Stimulated activated memory B cell treated with anti-CD40 and anti-IgM and Interleukin-4, amounts not matched to agents 10 μg/mL and 1 μg/mL and 100 μg/mL, for 72 hours (primary cell): Measurements from ENCODE around the gene PTPRK.

Experiments used
- ATAC-seq: fragments of 150-1000 bp; cut with Tn5 transposase; 2 replicates; pipeline ENCODE4 v1.10.0; 2021
- H3K27ac Mint-ChIP-seq: one replicate; pipeline ENCODE4 v1.8.0; 2022; ENCODE audit warnings: mild to moderate bottlenecking, mixed read lengths
- H3K27me3 Mint-ChIP-seq: one replicate; pipeline ENCODE4 v1.8.0; 2022; ENCODE audit warnings: mixed read lengths
- H3K36me3 Mint-ChIP-seq: one replicate; pipeline ENCODE4 v1.8.0; 2022; ENCODE audit warnings: mixed read lengths
- H3K4me1 Mint-ChIP-seq: one replicate; pipeline ENCODE4 v1.8.0; 2022; ENCODE audit warnings: mixed read lengths
- H3K4me3 Mint-ChIP-seq: one replicate; pipeline ENCODE4 v1.8.0; 2022; ENCODE audit warnings: mild to moderate bottlenecking, moderate library complexity, mixed read lengths
- H3K9me3 Mint-ChIP-seq: one replicate; pipeline ENCODE4 v1.8.0; 2022; ENCODE audit warnings: mixed read lengths

Gene PTPRK

GRCh38 chr6:128039543-128039942 is 480.9 kb downstream of the PTPRK start:
- H3K4me1 Mint-ChIP-seq: no peaks in the 10 kb centered on the region
- H3K27ac Mint-ChIP-seq: no peak overlapping the region
- no peak overlapping the region for H3K4me3 Mint-ChIP-seq
- no peak for ATAC-seq
- peaks cover 6% of the 10 kb centered on the region for H3K36me3 Mint-ChIP-seq
- no peaks in the 10 kb centered on the region for H3K9me3 Mint-ChIP-seq
- H3K27me3 Mint-ChIP-seq: no peaks in the 10 kb centered on the region

GRCh38 chr6:128036808-128037570 is 483.4 kb downstream of the PTPRK start:
- no peak overlapping the region for H3K27ac Mint-ChIP-seq
- no peak for ATAC-seq
- no peaks in the 10 kb centered on the region for H3K36me3 Mint-ChIP-seq
- no peaks in the 10 kb centered on the region for H3K27me3 Mint-ChIP-seq
- no peaks in the 10 kb centered on the region for H3K4me1 Mint-ChIP-seq
- no peaks in the 10 kb centered on the region for H3K9me3 Mint-ChIP-seq
- no peak overlapping the region for H3K4me3 Mint-ChIP-seq

- H3K36me3 Mint-ChIP-seq: no peaks in the 10 kb centered on the region
- ATAC-seq: no peak
- no peaks in the 10 kb centered on the region for H3K9me3 Mint-ChIP-seq
- no peak overlapping the region for H3K27ac Mint-ChIP-seq
- no peaks in the 10 kb centered on the region for H3K27me3 Mint-ChIP-seq
- no peaks in the 10 kb centered on the region for H3K4me1 Mint-ChIP-seq
- H3K4me3 Mint-ChIP-seq: no peak overlapping the region
Observed at GRCh38 chr6:128033156-128033555, 487.2 kb downstream of the PTPRK start.

- no peak overlapping the region for H3K4me3 Mint-ChIP-seq
- no peak for ATAC-seq
- H3K9me3 Mint-ChIP-seq: no peaks in the 10 kb centered on the region
- no peak overlapping the region for H3K27ac Mint-ChIP-seq
- no peaks in the 10 kb centered on the region for H3K36me3 Mint-ChIP-seq
- no peaks in the 10 kb centered on the region for H3K4me1 Mint-ChIP-seq
- H3K27me3 Mint-ChIP-seq: no peaks in the 10 kb centered on the region
Observed at GRCh38 chr6:128032042-128032441, 488.4 kb downstream of the PTPRK start.

- Mint-ChIP-seq H3K27me3 (no peaks in the 10 kb centered on the region), H3K36me3 (no peaks in the 10 kb centered on the region), H3K9me3 (no peaks in the 10 kb centered on the region), H3K4me1 (no peaks in the 10 kb centered on the region), H3K27ac (no peak overlapping the region), H3K4me3 (no peak overlapping the region)
- no peak for ATAC-seq
Observed at GRCh38 chr6:128029826-128030225, 490.6 kb downstream of the PTPRK start.

GRCh38 chr6:128028183-128028582 is 492.2 kb downstream of the PTPRK start:
- no peaks in the 10 kb centered on the region for H3K9me3 Mint-ChIP-seq
- H3K27ac Mint-ChIP-seq: no peak overlapping the region
- H3K4me3 Mint-ChIP-seq: no peak overlapping the region
- H3K27me3 Mint-ChIP-seq: no peaks in the 10 kb centered on the region
- no peaks in the 10 kb centered on the region for H3K36me3 Mint-ChIP-seq
- ATAC-seq: no peak
- no peaks in the 10 kb centered on the region for H3K4me1 Mint-ChIP-seq

- Mint-ChIP-seq H3K9me3 (no peaks in the 10 kb centered on the region), H3K27me3 (no peaks in the 10 kb centered on the region), H3K27ac (no peak overlapping the region), H3K4me1 (no peaks in the 10 kb centered on the region), H3K36me3 (no peaks in the 10 kb centered on the region), H3K4me3 (no peak overlapping the region)
- ATAC-seq: no peak
Observed at GRCh38 chr6:128025478-128025877, 494.9 kb downstream of the PTPRK start.

- Mint-ChIP-seq H3K4me3 (no peak overlapping the region), H3K27me3 (no peaks in the 10 kb centered on the region), H3K27ac (no peak overlapping the region), H3K9me3 (no peaks in the 10 kb centered on the region), H3K4me1 (no peaks in the 10 kb centered on the region), H3K36me3 (no peaks in the 10 kb centered on the region)
- no peak for ATAC-seq
Observed at GRCh38 chr6:128024969-128025368, 495.4 kb downstream of the PTPRK start.

GRCh38 chr6:128024046-128024445 is 496.4 kb downstream of the PTPRK start:
- Mint-ChIP-seq H3K27me3 (no peaks in the 10 kb centered on the region), H3K36me3 (no peaks in the 10 kb centered on the region), H3K27ac (no peak overlapping the region), H3K4me3 (no peak overlapping the region), H3K4me1 (no peaks in the 10 kb centered on the region), H3K9me3 (no peaks in the 10 kb centered on the region)
- ATAC-seq: no peak

- ATAC-seq: no peak
- Mint-ChIP-seq H3K4me1 (no peaks in the 10 kb centered on the region), H3K4me3 (no peak overlapping the region), H3K27ac (no peak overlapping the region), H3K36me3 (no peaks in the 10 kb centered on the region), H3K27me3 (no peaks in the 10 kb centered on the region), H3K9me3 (no peaks in the 10 kb centered on the region)
Observed at GRCh38 chr6:128018821-128019220, 501.6 kb downstream of the PTPRK start.

GRCh38 chr6:128017288-128017687 is 503.1 kb downstream of the PTPRK start:
- no peaks in the 10 kb centered on the region for H3K27me3 Mint-ChIP-seq
- no peaks in the 10 kb centered on the region for H3K9me3 Mint-ChIP-seq
- no peak overlapping the region for H3K27ac Mint-ChIP-seq
- H3K4me3 Mint-ChIP-seq: no peak overlapping the region
- ATAC-seq: no peak
- no peaks in the 10 kb centered on the region for H3K36me3 Mint-ChIP-seq
- H3K4me1 Mint-ChIP-seq: no peaks in the 10 kb centered on the region

- no peaks in the 10 kb centered on the region for H3K27me3 Mint-ChIP-seq
- no peaks in the 10 kb centered on the region for H3K36me3 Mint-ChIP-seq
- H3K4me3 Mint-ChIP-seq: no peak overlapping the region
- no peak for ATAC-seq
- H3K27ac Mint-ChIP-seq: no peak overlapping the region
- H3K4me1 Mint-ChIP-seq: no peaks in the 10 kb centered on the region
- no peaks in the 10 kb centered on the region for H3K9me3 Mint-ChIP-seq
Observed at GRCh38 chr6:128007658-128008057, 512.7 kb downstream of the PTPRK start.

- Mint-ChIP-seq H3K36me3 (no peaks in the 10 kb centered on the region), H3K27me3 (no peaks in the 10 kb centered on the region), H3K4me1 (no peaks in the 10 kb centered on the region), H3K9me3 (no peaks in the 10 kb centered on the region), H3K4me3 (no peak overlapping the region), H3K27ac (no peak overlapping the region)
- ATAC-seq: no peak
Observed at GRCh38 chr6:128005009-128005408, 515.4 kb downstream of the PTPRK start.

GRCh38 chr6:128000363-128000762 is 520.0 kb downstream of the PTPRK start:
- no peak for ATAC-seq
- Mint-ChIP-seq H3K36me3 (no peaks in the 10 kb centered on the region), H3K4me1 (no peaks in the 10 kb centered on the region), H3K27me3 (no peaks in the 10 kb centered on the region), H3K27ac (no peak overlapping the region), H3K9me3 (no peaks in the 10 kb centered on the region), H3K4me3 (no peak overlapping the region)

GRCh38 chr6:127998985-127999384 is 521.4 kb downstream of the PTPRK start:
- Mint-ChIP-seq H3K4me3 (no peak overlapping the region), H3K9me3 (no peaks in the 10 kb centered on the region), H3K27me3 (no peaks in the 10 kb centered on the region), H3K4me1 (no peaks in the 10 kb centered on the region), H3K36me3 (no peaks in the 10 kb centered on the region), H3K27ac (no peak overlapping the region)
- no peak for ATAC-seq

GRCh38 chr6:127997496-127998164 is 522.8 kb downstream of the PTPRK start:
- ATAC-seq: no peak
- Mint-ChIP-seq H3K4me3 (no peak overlapping the region), H3K27ac (no peak overlapping the region), H3K4me1 (no peaks in the 10 kb centered on the region), H3K9me3 (no peaks in the 10 kb centered on the region), H3K36me3 (no peaks in the 10 kb centered on the region), H3K27me3 (no peaks in the 10 kb centered on the region)
